HepG2 (cell line): ENCODE measurements around the gene PSMD8. TPM values are rescaled to one million over a fixed set of nuclear protein-coding genes. Genes with fewer than 3 reads are reported as not detected.

Source experiments
- EP300 ChIP-seq, 3 experiments: sonication (generic) in 1 of 3; formaldehyde crosslinking in 1 of 3; IDR thresholded peaks; 2 replicates each; pipeline versions ENCODE4 v1.5.1 to v1.6.1; 2011 to 2020; ENCODE audit warnings: low read depth in 2 of 3, low read length in 2 of 3, borderline replicate concordance in 1 of 3, improper control_type of control experiment in 1 of 3, mild to moderate bottlenecking in 1 of 3, missing genetic modification reagents in 1 of 3, moderate library complexity in 1 of 3
- GABPB1 ChIP-seq: IDR thresholded peaks from 2 replicates; pipeline ENCODE4 v1.6.1; 2016; ENCODE audit warnings: mild to moderate bottlenecking, missing genetic modification reagents, moderate library complexity, missing compliant biosample characterization
- GATAD2A ChIP-seq: IDR thresholded peaks from 2 replicates; pipeline ENCODE4 v1.6.1; 2016
- HNRNPUL1 ChIP-seq: fragments of 200-400 bp; formaldehyde crosslinking; IDR thresholded peaks from 2 replicates; pipeline ENCODE4 v1.6.1; 2017; ENCODE audit warnings: low read depth, mild to moderate bottlenecking, low read length, moderate library complexity
- IRF2 ChIP-seq: IDR thresholded peaks from 2 replicates; pipeline ENCODE4 v1.6.1; 2018; ENCODE audit warnings: missing genetic modification reagents, missing compliant biosample characterization
- KDM2A ChIP-seq: sonication (generic); formaldehyde crosslinking; IDR thresholded peaks from 2 replicates; pipeline ENCODE4 v1.4.0; 2020; ENCODE audit warnings: low read depth, missing genetic modification reagents, borderline replicate concordance
- MAX ChIP-seq: IDR thresholded peaks from 2 replicates; pipeline ENCODE4 v1.6.1; 2012; ENCODE audit warnings: inconsistent platforms
- MXI1 ChIP-seq: IDR thresholded peaks from 3 replicates; pipeline ENCODE4 v1.6.1; 2012; ENCODE audit warnings: low read depth, low read length, inconsistent platforms, borderline replicate concordance
- NCOA1 ChIP-seq: sonication (generic); formaldehyde crosslinking; IDR thresholded peaks from 2 replicates; pipeline ENCODE4 v1.9.0; 2021; ENCODE audit warnings: missing genetic modification reagents
- RBM22 ChIP-seq: fragments of 200-400 bp; formaldehyde crosslinking; optimal IDR thresholded peaks from 2 replicates; pipeline ENCODE3; 2017; ENCODE audit warnings: mild to moderate bottlenecking, low read length, moderate library complexity
- RFXAP ChIP-seq: sonication (generic); formaldehyde crosslinking; IDR thresholded peaks from 2 replicates; pipeline ENCODE4 v1.4.0; 2020; ENCODE audit warnings: missing genetic modification reagents, borderline replicate concordance
- SAP130 ChIP-seq: IDR thresholded peaks from 2 replicates; pipeline ENCODE4 v1.6.1; 2016; ENCODE audit warnings: low read depth
- SP140L ChIP-seq: sonication (generic); formaldehyde crosslinking; IDR thresholded peaks from 2 replicates; pipeline ENCODE4 v1.4.0; 2020; ENCODE audit warnings: missing genetic modification reagents, borderline replicate concordance
- TBL1XR1 ChIP-seq: fragments of 150-350 bp; IDR thresholded peaks from 2 replicates; pipeline ENCODE4 v1.6.1; 2014; ENCODE audit warnings: borderline replicate concordance, low read length; ENCODE audit not compliant: partially characterized antibody
- TFAP4 ChIP-seq: sonication (generic); IDR thresholded peaks from 2 replicates; pipeline ENCODE4 v1.6.1; 2016; ENCODE audit warnings: low read depth, borderline replicate concordance
- TGIF2 ChIP-seq: IDR thresholded peaks from 2 replicates; pipeline ENCODE4 v1.6.1; 2016; ENCODE audit warnings: control low read depth, missing compliant biosample characterization
- WIZ ChIP-seq: sonication (generic); formaldehyde crosslinking; IDR thresholded peaks from 2 replicates; pipeline ENCODE4 v1.5.1; 2020; ENCODE audit warnings: mild to moderate bottlenecking, missing genetic modification reagents
- XRCC5 ChIP-seq: fragments of 200-400 bp; formaldehyde crosslinking; optimal IDR thresholded peaks from 2 replicates; pipeline ENCODE3; 2017; ENCODE audit warnings: mild to moderate bottlenecking, low read length
- ZNF263 ChIP-seq: sonication (generic); formaldehyde crosslinking; IDR thresholded peaks from 2 replicates; pipeline ENCODE4 v1.4.0; 2020; ENCODE audit warnings: missing genetic modification reagents
- ZNF335 ChIP-seq: sonication (generic); formaldehyde crosslinking; IDR thresholded peaks from 2 replicates; pipeline ENCODE4 v1.4.0; 2020; ENCODE audit warnings: missing genetic modification reagents
- ZNF33B ChIP-seq: sonication (generic); formaldehyde crosslinking; IDR thresholded peaks from 2 replicates; pipeline ENCODE4 v1.5.1; 2020; ENCODE audit warnings: mild to moderate bottlenecking, missing genetic modification reagents
- ZNF660 ChIP-seq: sonication (generic); formaldehyde crosslinking; IDR thresholded peaks from 2 replicates; pipeline ENCODE4 v1.5.1; 2020; ENCODE audit warnings: mild to moderate bottlenecking, low read depth, missing genetic modification reagents, borderline replicate concordance
- ZNF800 ChIP-seq: sonication (generic); formaldehyde crosslinking; IDR thresholded peaks from 2 replicates; pipeline ENCODE4 v1.4.0; 2020; ENCODE audit warnings: missing genetic modification reagents
- polyA plus RNA-seq, 8 experiments: library from polyadenylated mRNA; depleted of rRNA in 3 of 8; stranded (reverse) in 7 of 8; unstranded in 1 of 8; fragments of >200 nt; fragmentation: Illumina TruSeq in 4 of 8; extraction: Trizol in 4 of 8; gene quantifications; 2 replicates each; pipeline versions ENCODE4 v1.2.1 to v1.2.3, GENCODE V29; 2011 to 2016; ENCODE audit warnings: low read depth in 4 of 8, missing spikeins in 1 of 8, mixed read lengths in 1 of 8; ENCODE audit not compliant: insufficient read depth in 1 of 8
- total RNA-seq, 5 experiments: library from RNA; depleted of rRNA; stranded (reverse); fragments of >200 nt; fragmentation: Illumina TruSeq; extraction: Trizol; gene quantifications; 2 replicates each; pipeline ENCODE4 v1.2.3, GENCODE V29; 2016; ENCODE audit warnings: low read depth in 1 of 5
- TF ChIP-seq, protein P1 (sequence below): sonication (generic); formaldehyde crosslinking; IDR thresholded peaks from 2 replicates; pipeline ENCODE4 v1.4.0; 2020; ENCODE audit warnings: mild to moderate bottlenecking, missing genetic modification reagents
- TF ChIP-seq, protein P2 (sequence below): IDR thresholded peaks from 2 replicates; pipeline ENCODE4 v1.6.1; 2016; ENCODE audit warnings: missing compliant biosample characterization, missing genetic modification reagents, borderline replicate concordance

The PSMD8 gene
- total and polyA plus RNA-seq, 2 of the 13 experiments (the other 11 are each of a cell fraction or from before 2014, with no cell fraction given), result 162 to 296 TPM

- TF ChIP-seq, protein P1, sequence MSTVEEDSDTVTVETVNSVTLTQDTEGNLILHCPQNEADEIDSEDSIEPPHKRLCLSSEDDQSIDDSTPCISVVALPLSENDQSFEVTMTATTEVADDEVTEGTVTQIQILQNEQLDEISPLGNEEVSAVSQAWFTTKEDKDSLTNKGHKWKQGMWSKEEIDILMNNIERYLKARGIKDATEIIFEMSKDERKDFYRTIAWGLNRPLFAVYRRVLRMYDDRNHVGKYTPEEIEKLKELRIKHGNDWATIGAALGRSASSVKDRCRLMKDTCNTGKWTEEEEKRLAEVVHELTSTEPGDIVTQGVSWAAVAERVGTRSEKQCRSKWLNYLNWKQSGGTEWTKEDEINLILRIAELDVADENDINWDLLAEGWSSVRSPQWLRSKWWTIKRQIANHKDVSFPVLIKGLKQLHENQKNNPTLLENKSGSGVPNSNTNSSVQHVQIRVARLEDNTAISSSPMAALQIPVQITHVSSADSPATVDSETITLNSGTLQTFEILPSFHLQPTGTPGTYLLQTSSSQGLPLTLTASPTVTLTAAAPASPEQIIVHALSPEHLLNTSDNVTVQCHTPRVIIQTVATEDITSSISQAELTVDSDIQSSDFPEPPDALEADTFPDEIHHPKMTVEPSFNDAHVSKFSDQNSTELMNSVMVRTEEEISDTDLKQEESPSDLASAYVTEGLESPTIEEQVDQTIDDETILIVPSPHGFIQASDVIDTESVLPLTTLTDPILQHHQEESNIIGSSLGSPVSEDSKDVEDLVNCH, result no peak
- TF ChIP-seq XRCC5 (peak; percentile 34), KDM2A (CRISPR knock-in tag) (peak; percentile 43; the same call in 1 of the 2 replicates), ZNF263 (CRISPR knock-in tag) (peak; percentile 69), RFXAP (no peak), GATAD2A (no peak), HNRNPUL1 (no peak), ZNF660 (CRISPR knock-in tag) (no peak), TFAP4 (no peak), ZNF800 (CRISPR knock-in tag) (0 out of 2 replicates have a peak, but pooled peaks have one; percentile 25), IRF2 (CRISPR knock-in tag) (no peak), ZNF33B (CRISPR knock-in tag) (no peak), SAP130 (CRISPR knock-in tag) (0 out of 2 replicates have a peak, but pooled peaks have one; percentile 15), WIZ (CRISPR knock-in tag) (no peak), NCOA1 (CRISPR knock-in tag) (no peak), GABPB1 (CRISPR knock-in tag) (peak; percentile 35; the same call in 1 of the 2 replicates), RBM22 (no peak), SP140L (CRISPR knock-in tag) (no peak), ZNF335 (CRISPR knock-in tag) (no peak), MAX (peak; percentile 23; the same call in 1 of the 2 replicates), TGIF2 (no peak), MXI1 (peak; percentile 43; the same call in 1 of the 3 replicates), EP300 (IDR thresholded peaks at IDR 0.05; ENCODE audit: low read depth in 2 of 2, low read length in 2 of 2) (no peak), EP300 (CRISPR knock-in tag; IDR thresholded peaks at IDR 0.05; ENCODE audit: borderline replicate concordance) (no peak), TBL1XR1 (no peak)
- TF ChIP-seq, protein P2, sequence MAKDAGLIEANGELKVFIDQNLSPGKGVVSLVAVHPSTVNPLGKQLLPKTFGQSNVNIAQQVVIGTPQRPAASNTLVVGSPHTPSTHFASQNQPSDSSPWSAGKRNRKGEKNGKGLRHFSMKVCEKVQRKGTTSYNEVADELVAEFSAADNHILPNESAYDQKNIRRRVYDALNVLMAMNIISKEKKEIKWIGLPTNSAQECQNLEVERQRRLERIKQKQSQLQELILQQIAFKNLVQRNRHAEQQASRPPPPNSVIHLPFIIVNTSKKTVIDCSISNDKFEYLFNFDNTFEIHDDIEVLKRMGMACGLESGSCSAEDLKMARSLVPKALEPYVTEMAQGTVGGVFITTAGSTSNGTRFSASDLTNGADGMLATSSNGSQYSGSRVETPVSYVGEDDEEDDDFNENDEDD, result peak; percentile 20; the same call in 1 of the 2 replicates
Observed at GRCh38 chr19:38394488-38394887, 20.1 kb downstream of the PSMD8 start (continued).
